Activated CD4-positive, CD25-positive, alpha-beta regulatory T cell treated with anti-CD3 and anti-CD28 coated beads, Interleukin-2, amount 50 U/mL, for 16 hours (primary cell): Measurements from ENCODE around the gene TSC22D1.
"Not testable (repeated sequence)": the region's sequence is repeated elsewhere in the genome, so short reads cannot be mapped to it uniquely, and the experiment has no call there.

ENCODE experiments used
- DNase-seq: peaks from one replicate; pipeline ENCODE4 v3.0.0-alpha.2; 2020; ENCODE audit warnings: low read depth, low spot score

TSC22D1 gene

DNA sequence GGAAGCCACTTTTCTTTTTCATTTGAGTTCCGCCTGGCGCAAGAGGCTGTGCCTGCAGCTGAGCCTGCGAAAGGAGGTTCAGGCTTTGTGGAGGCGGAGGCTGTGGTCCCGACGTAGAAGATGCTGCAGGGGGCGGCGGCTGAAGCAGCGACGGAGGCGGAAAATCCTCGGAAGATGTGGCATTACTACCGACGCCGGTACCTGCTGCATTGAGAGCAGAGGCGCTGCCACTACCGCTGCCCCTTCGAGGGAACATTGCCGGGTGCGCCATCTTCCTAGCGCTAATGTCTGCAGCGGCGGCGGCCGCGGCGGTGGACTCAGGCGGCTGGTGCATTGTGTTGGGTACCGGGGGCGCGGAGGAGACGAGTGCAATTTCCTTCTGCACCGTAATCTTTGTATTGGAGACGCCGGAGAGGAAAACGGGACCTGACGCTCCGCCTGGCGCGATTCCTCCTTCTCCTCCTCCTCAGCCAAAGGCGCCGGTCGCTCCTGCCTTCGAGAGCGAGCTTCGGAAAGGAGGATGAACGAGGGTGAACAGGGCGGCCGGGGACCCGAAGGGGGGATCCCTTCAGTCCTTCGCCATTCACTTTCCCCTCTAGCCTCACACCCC is at the start of gene TSC22D1:
Gene TSC22D1 (minus strand): TSS at position 590 of the 610 bp plus-strand sequence. CDS start 256 bp downstream, at position 334.
- peak; percentile 26 for DNase-seq

- no peak for DNase-seq
Measured at GRCh38 chr13:44622708-44623107, 46.6 kb upstream of the TSC22D1 start.

GRCh38 chr13:44622261-44622660 is 46.1 kb upstream of the TSC22D1 start:
- no peak for DNase-seq

GRCh38 chr13:44620057-44620456 is 43.9 kb upstream of the TSC22D1 start:
- DNase-seq = no peak

DNA sequence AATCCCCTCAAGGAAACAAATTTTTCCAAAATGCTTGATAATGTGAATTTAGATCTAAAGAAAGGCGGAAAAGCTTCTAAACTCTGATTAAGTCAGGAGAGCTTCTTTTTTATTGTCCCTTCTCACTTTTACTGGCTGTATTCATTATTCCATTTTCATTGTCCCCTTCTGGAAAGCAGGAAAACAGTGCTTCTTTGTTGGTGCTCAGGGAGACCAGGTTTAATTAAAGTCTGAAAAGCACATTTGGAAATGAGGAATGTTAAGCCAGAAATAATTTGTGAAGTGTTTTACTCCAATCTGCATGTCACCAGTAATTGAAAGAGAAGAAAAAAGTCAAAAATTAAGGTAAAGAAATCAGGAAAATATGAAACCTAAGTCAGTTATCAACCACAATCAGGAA is 43.5 kb upstream of the TSC22D1 start:
- no peak for DNase-seq

DNA sequence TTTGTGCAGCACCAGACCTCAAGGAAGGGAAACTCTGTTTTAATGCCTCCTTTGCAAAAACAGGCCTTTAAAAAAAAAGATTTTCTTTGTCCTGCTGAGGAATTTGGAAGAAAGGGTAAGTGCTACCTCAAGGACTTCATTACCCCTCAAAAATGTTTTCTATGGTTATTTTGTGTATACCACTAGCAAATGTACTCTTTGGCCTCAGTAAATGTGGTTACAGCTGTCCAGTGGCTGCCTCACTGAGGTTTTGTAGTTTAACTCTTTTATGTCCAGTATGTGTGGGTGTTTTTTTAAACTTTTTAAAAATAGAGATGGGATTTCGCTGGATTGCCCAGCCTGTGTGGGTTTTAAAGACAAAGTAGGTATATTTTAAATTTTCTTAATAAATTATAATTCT is 42.2 kb upstream of the TSC22D1 start:
- DNase-seq = no peak

DNA sequence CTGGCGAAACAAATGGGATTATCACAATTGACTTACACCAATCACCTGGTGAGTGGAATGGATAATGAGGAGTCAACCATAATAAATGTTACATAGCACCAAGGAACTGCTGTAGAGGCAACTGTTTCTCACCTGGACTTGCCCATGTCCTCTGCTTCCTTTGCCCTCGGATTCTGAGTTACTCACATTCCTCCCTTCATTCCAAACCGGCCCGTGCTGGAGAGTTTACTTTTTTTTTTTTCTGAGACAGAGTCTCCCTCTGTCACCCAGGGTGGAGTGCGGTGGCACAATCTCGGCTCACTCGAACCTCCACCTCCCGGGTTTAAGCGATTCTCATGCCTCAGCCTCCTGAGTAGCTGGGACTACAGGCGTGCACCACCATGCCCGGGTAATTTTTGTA is 41.5 kb upstream of the TSC22D1 start:
- no peak for DNase-seq

DNA sequence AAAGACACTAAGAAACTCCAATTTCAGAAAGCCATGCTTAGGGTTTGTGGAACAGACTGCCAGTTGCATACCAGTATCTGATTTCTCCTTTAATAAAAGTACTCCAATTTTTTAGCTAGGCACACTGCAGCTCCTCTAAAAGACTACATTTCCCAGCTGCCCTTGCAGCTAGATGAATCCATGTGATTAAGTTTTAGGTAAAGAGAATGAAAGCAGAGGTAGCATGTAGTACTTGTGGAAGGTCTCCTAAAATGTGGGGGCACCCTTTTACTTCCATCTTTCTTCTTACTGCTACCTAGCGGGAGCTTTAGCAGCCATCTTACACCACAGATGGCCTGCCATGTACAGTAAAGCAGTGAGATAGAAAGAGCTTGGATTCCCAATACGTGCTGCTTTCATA is 33.0 kb upstream of the TSC22D1 start:
- DNase-seq = no peak

- DNase-seq = no peak
Measured at GRCh38 chr13:44605721-44606120, 29.6 kb upstream of the TSC22D1 start.

- DNase-seq = no peak
Measured at GRCh38 chr13:44605275-44605674, 29.1 kb upstream of the TSC22D1 start.

- DNase-seq = no peak
Measured at GRCh38 chr13:44601586-44601985, 25.5 kb upstream of the TSC22D1 start.

GRCh38 chr13:44593861-44594592 is 17.9 kb upstream of the TSC22D1 start:
- DNase-seq = not testable (repeated sequence)

- no peak for DNase-seq
Measured at GRCh38 chr13:44592216-44592847, 16.2 kb upstream of the TSC22D1 start.

- DNase-seq = no peak
Measured at GRCh38 chr13:44591316-44591715, 15.2 kb upstream of the TSC22D1 start.

DNA sequence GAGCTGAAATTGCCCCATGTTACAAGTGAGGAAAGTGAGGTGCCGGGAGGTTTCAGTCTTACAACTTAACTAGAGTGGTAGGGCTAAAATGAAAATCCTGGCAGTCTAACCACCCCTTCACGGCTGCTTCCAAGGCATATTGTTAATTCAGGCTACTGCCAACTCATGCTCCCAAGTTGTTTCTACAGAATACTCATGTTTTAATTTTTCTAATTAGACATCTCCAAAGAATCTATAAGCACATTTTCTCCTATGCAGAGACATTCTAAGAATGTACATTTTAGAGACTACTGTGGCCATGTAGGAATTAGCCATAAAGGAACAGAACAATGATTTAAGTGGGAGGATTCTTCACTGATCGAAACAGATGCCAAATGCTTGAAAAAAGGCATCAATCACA is 7.0 kb upstream of the TSC22D1 start:
- no peak for DNase-seq

- DNase-seq = no peak
Measured at GRCh38 chr13:44578067-44578400, 1.9 kb upstream of the TSC22D1 start.

DNA sequence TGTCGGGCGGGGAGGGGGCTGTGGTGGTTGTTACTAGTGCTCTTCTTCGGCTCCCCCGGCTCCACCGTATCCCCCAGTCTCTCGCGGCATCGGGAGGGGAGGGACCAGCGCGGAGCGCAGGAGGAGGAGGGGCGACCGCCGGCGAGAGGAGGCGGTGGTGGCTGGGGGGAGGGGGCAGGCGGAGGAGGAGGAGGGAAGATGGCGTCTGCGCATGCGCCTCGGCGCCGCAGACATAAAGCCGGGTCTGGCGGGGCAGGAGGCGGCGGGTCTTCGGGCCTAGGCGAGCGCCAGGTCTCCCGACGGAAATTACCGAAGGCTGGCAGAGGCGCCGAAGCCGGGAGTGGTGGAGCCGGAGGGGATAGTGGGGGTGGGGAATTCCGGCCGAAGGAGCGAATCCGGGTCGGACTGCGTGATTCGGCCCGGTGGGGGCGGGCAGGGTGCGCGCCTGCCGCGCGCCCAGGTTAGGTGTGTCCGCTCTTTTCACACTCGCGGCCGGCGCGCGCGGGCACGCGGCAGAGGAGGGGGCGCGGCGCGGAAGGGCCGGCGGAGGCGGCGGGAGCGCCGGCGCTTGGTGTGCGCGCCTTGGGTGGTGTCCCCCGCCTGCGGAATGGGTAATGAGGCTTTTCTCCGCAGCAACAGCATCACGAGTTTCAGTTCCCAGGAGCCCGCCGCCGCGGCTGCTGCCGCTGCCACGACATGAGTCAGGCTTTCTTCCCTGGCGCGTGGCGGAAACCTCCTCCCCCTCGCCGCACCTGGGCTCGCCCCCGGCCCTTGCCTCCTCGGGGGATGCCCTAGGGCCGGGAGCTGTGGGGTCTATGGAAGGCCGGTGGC is 1.3 kb upstream of the TSC22D1 start:
- peak; percentile 82 for DNase-seq

DNA sequence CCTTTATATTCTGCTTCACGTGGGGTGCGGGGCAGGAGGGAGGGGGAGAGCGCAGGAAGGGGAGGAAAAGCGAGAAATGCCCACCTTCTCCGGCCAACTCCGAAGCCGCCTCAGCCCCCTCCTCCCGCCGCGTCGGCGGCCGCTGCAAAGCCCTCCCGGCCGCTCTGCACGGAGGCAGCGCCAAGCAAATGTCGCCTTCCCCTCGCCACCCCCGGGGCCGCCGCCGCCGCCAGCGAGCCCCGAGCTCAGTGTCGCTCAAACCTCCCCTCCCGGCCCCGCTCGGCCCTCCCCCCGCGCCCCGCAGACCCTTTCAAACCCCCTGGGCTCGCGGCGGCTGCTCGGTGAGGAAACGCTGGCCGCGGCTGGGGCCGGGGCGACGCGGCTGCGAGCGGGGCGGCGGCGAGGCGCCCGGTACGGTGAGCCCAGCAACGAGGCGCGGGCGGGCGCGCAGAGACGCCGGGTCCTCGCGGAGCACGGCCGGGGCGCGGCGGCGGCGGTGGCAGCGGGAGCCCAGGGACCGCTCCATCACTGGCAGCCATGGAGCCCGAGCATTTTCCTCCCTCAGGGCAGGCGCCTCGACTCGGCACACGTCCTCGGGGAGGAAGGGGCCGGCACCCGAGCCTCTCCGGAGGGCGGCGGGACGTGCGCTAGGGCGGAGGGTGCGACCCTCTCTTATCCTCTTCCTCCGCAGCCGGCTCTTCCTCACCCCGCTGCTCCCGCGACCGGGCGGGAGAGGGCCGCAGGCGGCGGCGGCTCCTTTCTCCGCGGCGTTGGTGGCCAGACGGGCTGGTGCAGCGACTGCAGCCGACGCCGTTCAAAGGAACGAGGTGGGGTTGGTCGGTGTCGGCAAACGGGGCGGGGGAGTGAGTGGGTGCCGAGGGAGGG is 463 bp upstream of the TSC22D1 start:
- DNase-seq = no peak

DNA sequence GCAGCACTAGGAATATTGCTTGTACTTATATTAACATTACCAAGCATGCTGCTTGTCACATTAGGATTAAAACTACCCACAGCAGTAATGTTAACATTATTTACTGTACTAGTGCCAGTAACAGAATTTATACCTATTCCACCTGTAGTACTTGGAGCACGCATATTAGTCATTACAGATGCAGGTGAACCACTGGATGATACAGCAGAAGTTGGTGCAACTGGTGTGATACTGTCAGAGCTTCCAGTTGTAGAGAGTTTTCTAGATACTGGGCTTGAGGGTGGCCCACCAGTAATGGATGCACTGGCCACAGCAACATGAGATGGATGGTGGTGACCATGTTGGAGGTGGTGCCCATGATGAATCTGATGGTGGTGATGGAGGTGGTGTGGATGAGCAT is 1.1 kb downstream of the TSC22D1 start:
- no peak for DNase-seq

GRCh38 chr13:44574466-44574855 is 1.7 kb downstream of the TSC22D1 start:
- no peak for DNase-seq

GRCh38 chr13:44573790-44574465 is 2.2 kb downstream of the TSC22D1 start:
- DNase-seq = no peak
